HCT116 (cell line): Measurements from ENCODE around the gene CNTNAP5. TPM values are rescaled to one million over a fixed set of nuclear protein-coding genes. Genes with fewer than 3 reads are reported as not detected.

Experiments
- ATAC-seq: fragments of 200-7000 bp; cut with Tn5 transposase; 2 replicates; pipeline ENCODE4 v1.9.1; 2020; ENCODE audit warnings: mild to moderate bottlenecking, moderate library complexity
- BruUV-seq: library from RNA; stranded (reverse); fragments of 400-500 nt; replicated peaks from 2 replicates; lab custom pipeline; 2021; lab: Mats Ljungman, UMichigan
- CTCF ChIA-PET: fragments of 300-600 bp; sonication (Branson Sonifier 250); formaldehyde crosslinking; loops from one replicate; lab custom pipeline; 2021; ENCODE audit warnings: antibody characterized with exemption; lab: Charles Lee
- POLR2A ChIA-PET: fragments of 300-600, 350-600 bp; sonication (Branson Sonifier 250); formaldehyde crosslinking; loops from one replicate; lab custom pipeline; 2021; ENCODE audit warnings: antibody characterized with exemption; lab: Charles Lee
- RAD21 ChIA-PET, 2 experiments: fragments of 300-600 bp; sonication (Branson Sonifier 250); formaldehyde crosslinking; loops; one replicate each; lab custom pipeline; 2023; ENCODE audit warnings: low total read pairs in 2 of 2; ENCODE audit not compliant: uncharacterized antibody in 2 of 2, unreplicated experiment in 2 of 2, low non-redundant PET in 1 of 2; lab: Charles Lee
- DNase-seq: peaks from one replicate; pipeline ENCODE4 v3.0.0-alpha.2; 2010; ENCODE audit warnings: low read depth, low spot score
- H2AFZ ChIP-seq: fragments of 200-600 bp; shearing (Covaris generic), sonication (generic); 2 replicates; pipeline ENCODE4 v1.6.1; 2017; ENCODE audit warnings: low read depth, mixed run types, mixed read lengths, antibody characterized with exemption, low read length; ENCODE audit not compliant: poor library complexity, severe bottlenecking
- H3K27ac ChIP-seq: 2 replicates; pipeline ENCODE4 v1.5.1; 2012; ENCODE audit warnings: low read depth, low read length
- H3K27me3 ChIP-seq: fragments of 200-600 bp; sonication (generic); 2 replicates; pipeline ENCODE4 v1.6.1; 2016; ENCODE audit warnings: mixed run types, low read length, mixed read lengths; ENCODE audit not compliant: insufficient read depth
- H3K36me3 ChIP-seq, 2 experiments: fragments of 200-500 bp in 1 of 2; fragments of 200-600 bp in 1 of 2; sonication (Bioruptor generic) in 1 of 2; sonication (generic) in 1 of 2; 2 replicates each; pipeline versions ENCODE4 v1.5.1 to v1.6.1; 2014 to 2016; ENCODE audit warnings: low read length in 2 of 2, inconsistent platforms in 1 of 2, mixed read lengths in 1 of 2, mixed run types in 1 of 2; ENCODE audit not compliant: insufficient read depth in 2 of 2, control insufficient read depth in 1 of 2
- H3K4me1 ChIP-seq, 2 experiments: fragments of 200-600 bp in 1 of 2; sonication (generic) in 1 of 2; 2 replicates each; pipeline versions ENCODE4 v1.5.1 to v1.6.1; 2012 to 2017; ENCODE audit warnings: low read length in 2 of 2, inconsistent platforms in 1 of 2, mild to moderate bottlenecking in 1 of 2, mixed read lengths in 1 of 2, mixed run types in 1 of 2, moderate library complexity in 1 of 2; ENCODE audit not compliant: insufficient read depth in 2 of 2, control insufficient read depth in 1 of 2
- H3K4me2 ChIP-seq: fragments of 200-600 bp; sonication (generic); 2 replicates; pipeline ENCODE4 v1.6.1; 2017; ENCODE audit warnings: mixed run types, low read length, mixed read lengths
- H3K4me3 ChIP-seq, 2 experiments: fragments of 200-600 bp in 1 of 2; sonication (generic) in 1 of 2; replicated peaks in 1 of 2; 2 replicates each; pipeline ENCODE4 v1.5.1; 2011 to 2016; ENCODE audit warnings: low read length in 2 of 2, control low read depth in 1 of 2, low read depth in 1 of 2, mild to moderate bottlenecking in 1 of 2, mixed read lengths in 1 of 2, mixed run types in 1 of 2
- H3K79me2 ChIP-seq: fragments of 200-600 bp; sonication (generic); 2 replicates; pipeline ENCODE4 v1.6.1; 2017; ENCODE audit warnings: mild to moderate bottlenecking, mixed run types, low read length, moderate library complexity, mixed read lengths; ENCODE audit not compliant: insufficient read depth
- H3K9ac ChIP-seq: fragments of 200-600 bp; sonication (generic); 2 replicates; pipeline ENCODE4 v1.6.1; 2016; ENCODE audit warnings: low read length, mixed read lengths
- H3K9me2 ChIP-seq: fragments of 200-600 bp; sonication (generic), shearing (Covaris generic); 2 replicates; pipeline ENCODE4 v1.6.1; 2017; ENCODE audit warnings: mixed run types, mild to moderate bottlenecking, moderate library complexity; ENCODE audit not compliant: insufficient read depth
- H3K9me3 ChIP-seq, 2 experiments: fragments of 200-500 bp in 1 of 2; fragments of 200-600 bp in 1 of 2; sonication (Bioruptor generic) in 1 of 2; sonication (generic) in 1 of 2; 2 replicates each; pipeline ENCODE4 v1.6.1; 2014 to 2017; ENCODE audit warnings: low read length in 2 of 2, mixed read lengths in 2 of 2, inconsistent platforms in 1 of 2, low read depth in 1 of 2, mild to moderate bottlenecking in 1 of 2, mixed run types in 1 of 2, moderate library complexity in 1 of 2; ENCODE audit not compliant: control insufficient read depth in 1 of 2, insufficient read depth in 1 of 2
- H4K20me1 ChIP-seq: fragments of 200-600 bp; sonication (generic), shearing (Covaris generic); 2 replicates; pipeline ENCODE4 v1.6.1; 2017; ENCODE audit warnings: mixed run types, mild to moderate bottlenecking, moderate library complexity; ENCODE audit not compliant: insufficient read depth
- CBX3 ChIP-seq: IDR thresholded peaks from 2 replicates; pipeline ENCODE4 v1.6.1; 2012; ENCODE audit warnings: low read depth
- CEBPB ChIP-seq: IDR thresholded peaks from 2 replicates; pipeline ENCODE4 v1.6.1; 2012; ENCODE audit warnings: low read depth
- EGR1 ChIP-seq: IDR thresholded peaks from 2 replicates; pipeline ENCODE4 v1.6.1; 2012; ENCODE audit warnings: low read depth
- EZH2 ChIP-seq: fragments of 200-600 bp; sonication (generic); IDR thresholded peaks from 2 replicates; pipeline ENCODE4 v1.6.1; 2017; ENCODE audit warnings: antibody characterized with exemption, mixed run types
- EZH2phosphoT487 ChIP-seq: fragments of 200-600 bp; IDR thresholded peaks from 2 replicates; pipeline ENCODE4 v1.6.1; 2018; ENCODE audit warnings: antibody characterized with exemption, borderline replicate concordance
- FOSL1 ChIP-seq: IDR thresholded peaks from 2 replicates; pipeline ENCODE4 v1.6.1; 2012; ENCODE audit warnings: low read depth
- POLR2AphosphoS5 ChIP-seq: IDR thresholded peaks from 2 replicates; pipeline ENCODE4 v1.6.1; 2011; ENCODE audit warnings: mild to moderate bottlenecking, low read depth, low read length, moderate library complexity
- RAD21 ChIP-seq: IDR thresholded peaks from 2 replicates; pipeline ENCODE4 v1.6.1; 2012; ENCODE audit warnings: low read depth, mild to moderate bottlenecking
- SIN3A ChIP-seq: IDR thresholded peaks from 2 replicates; pipeline ENCODE4 v1.6.1; 2012; ENCODE audit warnings: low read depth
- SRF ChIP-seq: IDR thresholded peaks from 2 replicates; pipeline ENCODE4 v1.6.1; 2012; ENCODE audit warnings: low read depth
- YY1 ChIP-seq: IDR thresholded peaks from 2 replicates; pipeline ENCODE4 v1.6.1; 2011; ENCODE audit warnings: low read length, low read depth, moderate library complexity, mild to moderate bottlenecking; ENCODE audit not compliant: insufficient replicate concordance; ENCODE audit errors: extremely low read depth
- ZFX ChIP-seq: fragments of 450-650 bp; IDR thresholded peaks from 2 replicates; pipeline ENCODE4 v1.6.1; 2017
- ZNF274 ChIP-seq: fragments of 200-500 bp; sonication (Bioruptor generic); IDR thresholded peaks from 2 replicates; pipeline ENCODE4 v1.6.1; 2014; ENCODE audit warnings: mild to moderate bottlenecking, low read depth, low read length, inconsistent platforms
- intact Hi-C: fragments of 100-400 bp; cut with micrococcal nuclease; formaldehyde crosslinking; loops from 2 replicates; pipeline ENCODE4 v1.10.0; 2022
- total RNA-seq: library from RNA; stranded (reverse); gene quantifications from one replicate; pipeline ENCODE4 v1.2.1, GENCODE V29; 2021; ENCODE audit not compliant: unreplicated experiment
- TF ChIP-seq, protein P1 (sequence below): IDR thresholded peaks from 2 replicates; pipeline ENCODE4 v1.6.1; 2012
- TF ChIP-seq, protein P2 (sequence below): IDR thresholded peaks from 2 replicates; pipeline ENCODE4 v1.6.1; 2012; ENCODE audit warnings: low read depth
- TF ChIP-seq, protein P3 (sequence below), 3 experiments: fragments of 200-600 bp in 1 of 3; sonication (generic) in 1 of 3; IDR thresholded peaks in 2 of 3; conservative IDR thresholded peaks in 1 of 3; 2 replicates each; pipeline ENCODE4 v1.5.1; 2012 to 2017; ENCODE audit warnings: low read depth in 2 of 3, low read length in 2 of 3, antibody characterized with exemption in 1 of 3, borderline replicate concordance in 1 of 3, control low read depth in 1 of 3, mild to moderate bottlenecking in 1 of 3, mixed read lengths in 1 of 3, mixed run types in 1 of 3, moderate library complexity in 1 of 3; ENCODE audit not compliant: insufficient read depth in 1 of 3
- TF ChIP-seq, protein P4 (sequence below): IDR thresholded peaks from 2 replicates; pipeline ENCODE4 v1.6.1; 2012

Gene CNTNAP5
- total RNA-seq, 1 experiment from 2014 or later: not detected

DNA sequence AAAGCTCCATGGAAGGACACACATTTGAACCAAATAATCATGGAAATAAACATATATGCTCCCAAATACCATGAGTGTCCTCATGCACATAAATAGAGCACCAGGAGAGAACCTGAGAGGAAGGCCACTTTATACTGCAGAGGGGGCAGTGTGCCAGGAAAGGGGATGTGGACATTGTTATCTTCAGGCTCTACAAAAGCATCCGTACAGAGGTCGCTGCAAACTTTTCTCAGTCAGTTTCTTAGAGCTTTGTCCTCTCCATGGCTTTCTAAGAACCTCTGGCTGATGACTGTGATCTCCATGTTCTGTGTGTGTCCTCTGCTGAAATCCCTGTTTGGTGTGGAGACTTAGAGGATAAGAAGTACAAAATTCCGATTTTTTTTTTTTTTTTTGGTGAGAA is 515.7 kb downstream of the CNTNAP5 start:
- POLR2A ChIA-PET: no interaction called here
- DNase-seq (no peak), ATAC-seq (no peak)
- Histone ChIP-seq H3K4me1 (no peaks in the 10 kb centered on the region), H3K79me2 (no peaks in the 10 kb centered on the region), H3K4me3 (no peak overlapping the region), H3K9me2 (no peaks in the 10 kb centered on the region), H2AFZ (no peak overlapping the region), H3K9ac (no peak overlapping the region), H3K27me3 (no peaks in the 10 kb centered on the region), H3K27ac (no peak overlapping the region), H3K9me3 (peaks cover 4 to 36% of the 10 kb centered on the region in 2 experiments; a peak in 2 of 4 replicates), H4K20me1 (no peaks in the 10 kb centered on the region), H3K4me2 (no peak overlapping the region), H3K36me3 (no peaks in the 10 kb centered on the region)
- CTCF ChIA-PET: no interaction called here
- BruUV-seq: no TSS peak
- intact Hi-C loops: no loop called here
- RAD21 ChIA-PET: no interaction called here
- no peak for TF ChIP-seq SIN3A
- TF ChIP-seq, protein P1, sequence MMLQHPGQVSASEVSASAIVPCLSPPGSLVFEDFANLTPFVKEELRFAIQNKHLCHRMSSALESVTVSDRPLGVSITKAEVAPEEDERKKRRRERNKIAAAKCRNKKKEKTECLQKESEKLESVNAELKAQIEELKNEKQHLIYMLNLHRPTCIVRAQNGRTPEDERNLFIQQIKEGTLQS: no peak
- no peak for TF ChIP-seq ZNF274
- TF ChIP-seq, protein P2, sequence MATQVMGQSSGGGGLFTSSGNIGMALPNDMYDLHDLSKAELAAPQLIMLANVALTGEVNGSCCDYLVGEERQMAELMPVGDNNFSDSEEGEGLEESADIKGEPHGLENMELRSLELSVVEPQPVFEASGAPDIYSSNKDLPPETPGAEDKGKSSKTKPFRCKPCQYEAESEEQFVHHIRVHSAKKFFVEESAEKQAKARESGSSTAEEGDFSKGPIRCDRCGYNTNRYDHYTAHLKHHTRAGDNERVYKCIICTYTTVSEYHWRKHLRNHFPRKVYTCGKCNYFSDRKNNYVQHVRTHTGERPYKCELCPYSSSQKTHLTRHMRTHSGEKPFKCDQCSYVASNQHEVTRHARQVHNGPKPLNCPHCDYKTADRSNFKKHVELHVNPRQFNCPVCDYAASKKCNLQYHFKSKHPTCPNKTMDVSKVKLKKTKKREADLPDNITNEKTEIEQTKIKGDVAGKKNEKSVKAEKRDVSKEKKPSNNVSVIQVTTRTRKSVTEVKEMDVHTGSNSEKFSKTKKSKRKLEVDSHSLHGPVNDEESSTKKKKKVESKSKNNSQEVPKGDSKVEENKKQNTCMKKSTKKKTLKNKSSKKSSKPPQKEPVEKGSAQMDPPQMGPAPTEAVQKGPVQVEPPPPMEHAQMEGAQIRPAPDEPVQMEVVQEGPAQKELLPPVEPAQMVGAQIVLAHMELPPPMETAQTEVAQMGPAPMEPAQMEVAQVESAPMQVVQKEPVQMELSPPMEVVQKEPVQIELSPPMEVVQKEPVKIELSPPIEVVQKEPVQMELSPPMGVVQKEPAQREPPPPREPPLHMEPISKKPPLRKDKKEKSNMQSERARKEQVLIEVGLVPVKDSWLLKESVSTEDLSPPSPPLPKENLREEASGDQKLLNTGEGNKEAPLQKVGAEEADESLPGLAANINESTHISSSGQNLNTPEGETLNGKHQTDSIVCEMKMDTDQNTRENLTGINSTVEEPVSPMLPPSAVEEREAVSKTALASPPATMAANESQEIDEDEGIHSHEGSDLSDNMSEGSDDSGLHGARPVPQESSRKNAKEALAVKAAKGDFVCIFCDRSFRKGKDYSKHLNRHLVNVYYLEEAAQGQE: no peak
- TF ChIP-seq FOSL1: no peak
- no peak for TF ChIP-seq POLR2AphosphoS5
- TF ChIP-seq EZH2: no peak
- TF ChIP-seq, protein P3, sequence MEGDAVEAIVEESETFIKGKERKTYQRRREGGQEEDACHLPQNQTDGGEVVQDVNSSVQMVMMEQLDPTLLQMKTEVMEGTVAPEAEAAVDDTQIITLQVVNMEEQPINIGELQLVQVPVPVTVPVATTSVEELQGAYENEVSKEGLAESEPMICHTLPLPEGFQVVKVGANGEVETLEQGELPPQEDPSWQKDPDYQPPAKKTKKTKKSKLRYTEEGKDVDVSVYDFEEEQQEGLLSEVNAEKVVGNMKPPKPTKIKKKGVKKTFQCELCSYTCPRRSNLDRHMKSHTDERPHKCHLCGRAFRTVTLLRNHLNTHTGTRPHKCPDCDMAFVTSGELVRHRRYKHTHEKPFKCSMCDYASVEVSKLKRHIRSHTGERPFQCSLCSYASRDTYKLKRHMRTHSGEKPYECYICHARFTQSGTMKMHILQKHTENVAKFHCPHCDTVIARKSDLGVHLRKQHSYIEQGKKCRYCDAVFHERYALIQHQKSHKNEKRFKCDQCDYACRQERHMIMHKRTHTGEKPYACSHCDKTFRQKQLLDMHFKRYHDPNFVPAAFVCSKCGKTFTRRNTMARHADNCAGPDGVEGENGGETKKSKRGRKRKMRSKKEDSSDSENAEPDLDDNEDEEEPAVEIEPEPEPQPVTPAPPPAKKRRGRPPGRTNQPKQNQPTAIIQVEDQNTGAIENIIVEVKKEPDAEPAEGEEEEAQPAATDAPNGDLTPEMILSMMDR (IDR thresholded peaks at IDR 0.05 in 2 of 3, conservative IDR thresholded peaks at IDR 0.05 in 1 of 3; ENCODE audit: borderline replicate concordance in 1 of 3, insufficient read depth in 1 of 3, low read depth in 2 of 3, low read length in 2 of 3): no peak
- no peak for TF ChIP-seq YY1
- no peak for TF ChIP-seq CEBPB
- TF ChIP-seq, protein P4, sequence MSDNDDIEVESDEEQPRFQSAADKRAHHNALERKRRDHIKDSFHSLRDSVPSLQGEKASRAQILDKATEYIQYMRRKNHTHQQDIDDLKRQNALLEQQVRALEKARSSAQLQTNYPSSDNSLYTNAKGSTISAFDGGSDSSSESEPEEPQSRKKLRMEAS: no peak
- no peak for TF ChIP-seq EZH2phosphoT487
- no peak for TF ChIP-seq SRF
- TF ChIP-seq CBX3: no peak
- TF ChIP-seq ZFX: no peak
- TF ChIP-seq RAD21: no peak
- TF ChIP-seq EGR1: no peak
